MV-4-11 (cell line): Measurements from ENCODE around the gene LAMB3.
A peak's percentile ranks its signal among the peaks of the same experiment; 100 is the strongest.

ENCODE experiments used
- DNase-seq: peaks from one replicate; lab custom pipeline; 2025; lab: John Stamatoyannopoulos, UW

The LAMB3 gene

DNA sequence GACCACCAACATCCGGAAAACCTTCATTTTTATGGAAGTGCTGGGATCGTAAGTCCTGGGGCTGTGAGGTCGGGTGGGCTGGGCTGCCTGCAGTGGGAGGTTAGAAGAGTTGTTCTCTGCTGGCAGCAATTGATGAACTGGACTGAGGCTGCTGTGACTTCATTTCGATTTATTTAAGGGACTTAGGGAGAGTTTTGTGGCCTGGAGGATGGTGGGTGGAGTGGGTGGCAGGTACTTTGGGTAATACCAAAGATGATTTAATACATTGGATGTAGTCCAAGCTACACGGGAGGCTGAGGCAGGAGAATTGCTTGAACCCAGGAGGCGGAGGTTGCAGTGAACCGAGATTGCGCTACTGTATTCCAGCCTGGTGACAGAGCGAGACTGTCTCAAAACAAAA, 57.2 kb downstream of the LAMB3 start:
- no peak for DNase-seq

DNA sequence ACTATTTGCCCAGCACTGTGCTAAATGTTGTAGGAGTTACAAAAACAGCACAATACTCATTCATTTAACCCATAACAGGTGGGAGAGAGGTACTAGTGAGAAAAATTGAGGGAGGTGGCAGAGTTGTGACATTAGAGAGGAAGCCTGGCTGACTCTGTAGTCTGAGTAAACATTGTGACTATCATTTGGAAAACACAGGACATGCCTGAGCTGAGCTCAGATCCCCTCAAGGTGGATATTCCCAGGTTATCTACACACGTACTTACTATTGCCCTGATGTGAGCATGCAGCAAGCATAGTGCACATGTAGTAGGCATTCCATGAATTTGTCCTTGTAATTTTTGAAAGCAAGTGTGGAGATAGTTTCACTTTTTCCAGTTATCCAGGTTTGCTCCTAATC, 57.8 kb downstream of the LAMB3 start:
- no peak for DNase-seq

- DNase-seq: no peak
Observed at GRCh38 chr1:209593747-209594146, 58.5 kb downstream of the LAMB3 start.

DNA sequence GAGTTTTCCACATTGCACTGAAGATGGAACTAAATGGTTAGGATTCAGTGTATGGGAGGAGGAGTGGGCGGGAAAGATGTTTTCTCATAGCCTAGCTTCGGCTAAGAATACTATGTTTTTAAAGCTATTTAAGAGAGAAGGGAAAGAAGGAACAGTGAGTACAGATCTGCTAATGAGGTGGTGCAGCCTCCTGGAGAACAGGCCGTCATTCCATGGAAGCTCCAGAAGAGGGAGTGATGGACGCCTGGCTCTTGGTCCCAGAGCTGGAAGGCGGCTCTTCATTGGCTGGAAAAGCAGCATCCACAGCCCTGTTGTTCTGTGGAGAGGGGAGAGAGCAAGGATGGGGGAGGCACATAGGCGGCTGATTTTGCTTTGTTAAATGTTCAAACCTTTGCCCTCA, 61.8 kb downstream of the LAMB3 start:
- DNase-seq: no peak

GRCh38 chr1:209589863-209590262, 62.4 kb downstream of the LAMB3 start:
- DNase-seq: no peak

- DNase-seq: no peak
Observed at GRCh38 chr1:209589440-209589839, 62.8 kb downstream of the LAMB3 start.

- DNase-seq: no peak
Observed at GRCh38 chr1:209587789-209588188, 64.4 kb downstream of the LAMB3 start.

DNA sequence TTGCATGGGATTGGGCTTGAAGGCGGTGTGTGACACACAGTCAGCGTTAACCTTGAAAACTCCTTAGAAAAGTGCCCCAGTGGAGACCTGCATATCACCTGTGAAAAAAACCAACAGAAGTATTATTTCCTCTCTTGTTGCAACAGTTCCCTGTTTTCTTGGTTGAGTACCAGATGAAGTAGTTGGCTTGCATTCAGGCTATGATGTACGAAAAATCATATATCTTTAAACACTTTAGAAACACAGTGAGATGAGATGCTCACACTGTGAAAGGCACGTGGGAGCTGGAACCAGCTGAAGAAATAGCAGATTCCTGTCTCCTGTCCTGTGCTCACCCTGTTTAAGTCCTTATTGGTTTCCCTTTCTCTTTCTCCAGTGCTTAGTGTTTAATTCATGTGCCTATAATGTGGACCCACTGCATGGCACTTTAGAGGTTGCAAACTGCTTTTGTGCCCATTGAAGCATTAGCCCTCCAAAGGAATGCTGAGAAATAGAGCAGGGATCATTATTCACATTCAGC, 65.9 kb downstream of the LAMB3 start:
- no peak for DNase-seq

GRCh38 chr1:209585672-209586071, 66.6 kb downstream of the LAMB3 start:
- no peak for DNase-seq

DNA sequence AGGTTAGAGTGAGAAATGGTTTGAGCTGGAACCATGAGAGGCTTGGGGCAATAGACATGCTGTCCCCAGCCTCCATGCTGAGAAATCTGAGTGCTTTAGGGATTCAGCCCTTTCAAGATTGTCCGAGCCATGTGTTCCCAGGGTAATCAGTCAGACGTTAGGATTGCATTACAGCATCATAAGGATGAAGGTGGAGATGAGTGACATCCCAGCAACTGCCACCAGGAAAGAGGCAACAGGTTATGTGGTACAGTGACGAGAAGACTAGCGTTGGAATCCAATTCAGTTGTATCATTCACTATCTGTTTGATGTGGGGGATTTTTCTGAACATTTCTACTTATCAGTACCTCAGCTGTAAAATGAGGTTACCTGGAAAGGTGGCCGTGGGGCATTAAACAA, 67.0 kb downstream of the LAMB3 start:
- DNase-seq: no peak

DNA sequence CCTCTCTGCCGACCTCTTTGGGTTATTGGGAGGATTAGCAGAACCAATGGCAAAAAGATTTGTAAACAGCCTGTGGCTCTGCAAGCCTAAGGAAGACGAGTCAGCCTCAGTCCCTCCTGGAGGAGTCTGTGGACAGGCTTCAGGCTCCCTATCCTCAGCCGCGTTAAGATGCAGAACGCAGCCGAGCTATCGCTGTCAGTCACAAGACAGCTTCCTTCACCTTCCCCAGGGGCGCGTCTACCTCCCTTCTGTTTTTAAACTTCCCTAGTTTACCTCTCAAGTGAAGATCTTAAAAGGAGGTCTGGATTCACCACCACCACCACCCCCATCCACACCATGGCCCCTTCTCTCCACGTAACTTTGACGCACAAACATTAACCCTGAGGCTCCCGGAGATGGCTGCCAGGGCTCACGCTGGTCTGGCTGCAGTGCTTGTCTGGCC, 68.0 kb downstream of the LAMB3 start:
- DNase-seq: no peak

DNA sequence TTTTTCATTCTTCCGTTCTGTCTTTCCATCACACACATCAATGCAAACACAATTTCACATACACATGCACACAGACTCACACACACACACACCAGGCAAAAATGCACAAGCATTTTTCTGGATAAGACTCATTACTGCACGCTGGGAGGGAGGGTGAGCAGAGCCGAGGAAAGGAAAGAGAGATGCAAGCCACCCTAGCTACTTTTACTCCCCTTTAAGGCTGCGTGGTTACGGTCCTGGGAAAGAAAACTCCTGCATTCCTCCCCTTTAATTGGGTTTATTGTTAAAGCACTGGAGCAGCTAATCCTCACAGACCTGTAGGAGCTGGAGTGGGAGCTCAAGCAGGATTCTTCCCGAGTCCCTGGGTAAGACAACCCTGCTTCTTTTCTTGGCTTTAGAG, 68.8 kb downstream of the LAMB3 start, which contains the start of gene CAMK1G:
TSS of gene CAMK1G (plus strand) at position 307 of the 400 bp plus-strand sequence. CDS start 11,270 bp downstream, outside the sequence.
- no peak for DNase-seq

GRCh38 chr1:209580577-209580976, 71.6 kb downstream of the LAMB3 start:
- no peak for DNase-seq

DNA sequence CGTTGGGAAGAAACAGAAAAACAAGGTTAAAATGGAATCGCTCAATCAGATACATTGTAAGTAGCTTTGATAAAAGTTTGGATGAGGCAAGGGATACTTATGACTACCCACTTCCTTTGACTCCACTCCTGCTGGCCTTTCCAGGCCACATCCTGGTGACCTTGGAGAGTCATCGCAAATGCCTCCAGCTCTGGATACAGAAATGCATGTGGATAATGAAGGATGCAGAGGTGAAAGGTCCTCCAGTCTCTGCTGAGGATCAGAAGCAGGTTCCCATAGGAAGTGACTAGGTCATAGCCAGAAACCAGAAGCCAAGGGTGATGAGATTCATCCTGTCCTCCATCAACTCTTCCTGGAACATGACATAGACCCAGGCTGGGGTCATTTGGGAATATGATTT, 74.9 kb downstream of the LAMB3 start:
- no peak for DNase-seq

DNA sequence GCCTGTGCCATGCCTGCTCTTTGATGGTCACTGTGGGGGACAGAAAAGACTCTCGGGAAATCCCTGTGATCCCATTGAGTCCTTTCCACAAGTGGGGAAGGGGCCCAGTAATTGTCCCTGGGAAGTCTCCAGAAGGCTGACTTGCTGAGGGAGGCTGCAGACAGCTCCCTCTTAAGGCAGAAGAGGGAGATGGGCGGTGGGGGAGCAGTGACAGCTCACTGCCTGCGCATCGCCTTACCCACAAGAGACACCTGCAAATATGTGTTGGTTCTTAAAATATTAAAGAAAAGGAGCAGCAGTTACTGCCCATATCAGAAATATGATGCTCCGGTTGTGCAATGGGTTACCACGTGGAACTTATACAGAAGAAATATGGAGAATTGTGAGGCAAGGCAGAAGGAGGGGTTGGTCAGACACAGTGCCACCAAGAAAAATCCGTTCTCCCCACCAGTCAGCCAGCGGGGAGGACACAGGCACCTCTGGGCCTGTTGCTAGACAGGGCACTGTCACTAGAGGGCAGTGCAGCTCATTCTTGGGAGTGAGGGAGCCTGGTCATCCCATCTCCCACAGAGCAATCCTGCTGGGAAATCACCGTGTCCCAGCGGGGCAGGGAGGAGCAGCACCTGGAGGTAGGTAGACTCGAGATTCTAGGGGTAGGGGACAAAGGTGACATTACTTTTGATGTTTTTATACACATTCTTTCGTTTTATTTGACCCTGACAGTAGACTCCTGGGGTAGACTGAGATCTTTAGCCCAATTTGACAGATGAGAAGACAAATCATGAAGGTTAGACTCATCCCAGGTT, 75.6 kb downstream of the LAMB3 start:
- peak; percentile 41 for DNase-seq

DNA sequence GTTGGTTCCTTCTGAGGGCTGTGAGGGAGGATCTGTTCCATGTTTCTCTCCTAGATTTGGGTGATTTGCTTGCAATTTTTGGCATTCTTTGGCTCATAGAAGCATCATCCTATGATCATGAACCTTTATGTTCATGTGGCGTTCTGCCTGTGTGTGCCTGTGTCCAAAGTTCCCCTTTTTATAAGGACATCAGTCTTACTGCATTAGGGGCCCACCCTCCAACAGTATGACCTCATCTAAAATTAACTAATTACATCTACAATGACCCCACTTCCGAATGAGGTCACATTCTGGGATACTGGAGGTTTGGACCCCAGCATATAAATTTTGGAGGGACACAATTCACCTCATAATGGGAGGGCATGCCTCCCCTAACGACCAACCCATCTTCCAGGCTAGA, 81.5 kb downstream of the LAMB3 start:
- peak; percentile 4 for DNase-seq

GRCh38 chr1:209569455-209570207, 82.6 kb downstream of the LAMB3 start:
- DNase-seq: peak; percentile 34

DNA sequence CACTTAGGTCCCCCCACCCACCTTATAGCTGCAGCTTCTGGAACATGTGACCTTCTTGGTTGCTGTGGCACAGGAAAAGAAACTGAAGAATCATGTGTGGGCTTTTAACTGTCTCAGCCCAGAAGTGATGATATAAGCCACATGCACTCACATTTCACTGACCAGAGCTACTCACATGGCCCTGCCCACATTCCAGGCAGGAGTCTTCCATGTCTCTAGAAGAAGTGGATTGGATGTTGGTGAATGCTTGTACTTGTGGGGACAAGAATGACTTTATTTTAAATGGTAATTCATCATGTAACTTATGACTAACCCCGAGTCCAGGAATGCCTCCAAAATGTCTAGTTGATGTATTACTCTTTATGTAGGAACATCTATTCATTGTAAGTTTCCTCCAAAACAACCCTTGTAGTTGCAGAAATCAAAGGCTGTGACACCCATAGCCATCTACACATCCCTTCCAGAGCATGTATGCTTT, 84.5 kb downstream of the LAMB3 start:
- no peak for DNase-seq

GRCh38 chr1:209565759-209566678, 86.2 kb downstream of the LAMB3 start:
- DNase-seq: peak; percentile 70
